Inferior parietal cortex (tissue), 1 donor: ENCODE measurements around the gene KRT12.
A peak's percentile ranks its signal among the peaks of the same experiment; 100 is the strongest.

Experiments used
- DNase-seq: peaks from one replicate; pipeline ENCODE4 v3.0.0-alpha.2; 2016; ENCODE audit errors: extremely low spot score

The KRT12 gene

DNA sequence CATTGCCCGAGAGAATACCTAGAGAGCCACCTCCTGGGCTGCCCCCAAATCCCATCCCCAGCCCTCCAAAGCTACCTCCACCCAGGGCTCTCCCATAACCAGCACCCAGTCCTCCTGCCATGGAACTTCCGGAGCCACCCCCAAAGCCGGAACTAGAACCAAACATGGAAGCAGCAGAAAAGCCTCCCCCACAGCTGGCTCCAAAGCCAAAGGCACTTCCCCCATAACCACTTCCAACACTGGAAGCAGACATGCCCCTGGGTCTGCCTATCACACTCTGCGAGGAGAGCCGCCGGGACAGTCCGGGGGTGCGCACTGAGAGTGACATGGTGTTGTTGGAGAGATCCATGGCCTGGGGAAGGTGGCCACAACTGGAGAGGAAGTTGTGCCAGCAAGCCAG, at the start of gene KRT12:
KRT12 (minus strand) TSS at position 386 of the 400 bp plus-strand sequence; CDS start at position 349, 37 bp downstream.
- no peak for DNase-seq

DNA sequence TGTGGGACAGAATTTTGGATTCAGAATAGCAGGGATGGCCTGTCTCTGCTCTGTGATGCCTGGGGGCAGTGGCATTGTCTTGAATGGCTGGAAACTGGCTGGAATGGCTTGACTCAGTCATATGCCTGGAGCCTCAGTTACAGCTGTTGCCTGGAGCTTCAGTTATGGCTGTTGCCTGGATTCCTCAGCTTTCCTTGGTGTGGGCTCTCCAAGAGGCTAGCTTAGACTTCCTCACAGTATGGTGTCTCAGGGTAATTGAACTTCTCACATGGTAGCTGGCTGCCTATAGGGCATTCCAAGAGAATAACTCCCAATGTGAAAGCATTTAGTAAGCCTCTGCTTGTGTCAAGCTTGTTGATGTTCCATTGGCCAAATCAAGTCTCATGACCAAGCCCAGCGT, 49.3 kb upstream of the KRT12 start:
- DNase-seq: no peak

DNA sequence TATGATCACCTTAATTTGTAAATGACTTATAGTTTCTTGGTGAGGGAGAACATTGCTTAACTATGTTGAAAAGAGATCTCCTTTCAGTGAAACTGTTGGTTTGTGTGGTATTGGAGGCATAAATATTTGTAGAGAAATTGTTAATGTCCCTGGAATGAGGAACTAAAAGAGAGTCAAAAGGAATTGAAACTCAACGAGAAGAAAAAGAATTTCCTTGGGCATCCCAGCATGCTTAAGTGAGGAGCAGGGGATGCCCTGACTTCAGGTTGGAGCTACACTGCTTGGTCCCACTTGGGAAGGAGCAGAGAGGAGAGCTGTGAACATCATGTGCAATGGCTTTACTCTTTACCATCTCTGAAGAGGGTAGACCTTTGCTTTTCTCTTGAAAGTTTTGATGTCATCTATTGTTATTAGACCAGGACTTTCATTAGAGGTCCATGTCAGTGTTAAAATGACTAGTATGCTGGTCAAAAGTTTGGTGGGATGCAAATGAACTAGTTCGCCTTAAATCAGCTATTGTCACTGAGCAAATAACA, 48.8 kb upstream of the KRT12 start:
- no peak for DNase-seq

DNA sequence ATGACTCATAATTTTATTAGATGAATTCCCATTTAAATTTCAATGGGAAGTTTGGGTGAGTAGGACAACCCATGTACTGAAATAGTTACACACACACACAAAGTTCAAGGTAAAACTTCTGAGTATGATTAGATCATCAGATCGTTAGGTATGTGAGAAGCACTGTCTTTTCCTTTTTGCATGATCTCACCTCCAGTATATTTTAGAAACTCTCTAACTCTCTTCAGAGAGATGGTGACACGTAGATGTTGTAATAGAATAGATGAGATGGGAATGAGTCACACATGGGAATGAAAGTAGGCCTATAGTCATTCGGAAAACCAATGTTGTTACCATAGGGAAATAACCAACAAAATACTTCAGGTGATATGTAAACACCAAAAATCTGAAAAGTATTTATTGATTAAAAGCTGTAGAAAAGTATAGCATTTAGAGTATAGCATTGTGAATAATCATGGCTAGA, 48.2 kb upstream of the KRT12 start:
- DNase-seq: no peak

DNA sequence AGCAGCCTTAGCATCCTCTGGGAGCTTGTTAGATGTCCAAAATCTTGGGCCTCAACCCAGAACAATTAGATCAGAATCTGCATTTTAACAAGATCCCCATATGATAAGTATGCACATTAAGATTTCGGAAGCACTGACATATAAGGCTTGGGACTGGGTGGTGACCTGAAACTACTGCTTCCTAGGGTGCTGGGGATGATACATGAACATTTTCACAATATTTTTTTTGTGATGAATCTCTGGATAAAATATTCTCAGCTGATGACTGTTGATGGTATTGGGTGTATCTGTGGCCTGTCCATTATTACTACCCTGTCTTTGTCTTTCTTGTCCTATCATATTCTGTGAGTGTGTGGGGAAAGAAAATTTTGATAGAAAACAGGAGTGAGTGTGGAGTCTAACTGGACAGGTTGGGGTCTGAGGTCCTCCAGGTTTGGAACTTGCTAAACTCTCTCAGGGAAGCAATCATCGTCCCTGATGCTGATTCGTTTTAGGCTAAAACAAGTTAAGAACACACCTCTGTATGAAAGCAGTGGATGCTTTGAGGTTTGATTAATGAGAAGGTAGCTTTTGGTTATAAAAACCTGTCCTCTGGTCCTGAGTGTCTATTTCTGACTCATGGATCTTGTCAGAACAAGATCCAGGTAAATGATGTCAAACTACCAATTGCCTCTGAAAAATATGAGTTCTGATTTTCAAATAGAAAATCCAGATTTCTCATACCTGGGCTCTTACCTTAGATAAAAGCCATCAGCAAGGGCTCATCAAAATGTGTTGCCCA, 47.2 kb upstream of the KRT12 start:
- DNase-seq: no peak

DNA sequence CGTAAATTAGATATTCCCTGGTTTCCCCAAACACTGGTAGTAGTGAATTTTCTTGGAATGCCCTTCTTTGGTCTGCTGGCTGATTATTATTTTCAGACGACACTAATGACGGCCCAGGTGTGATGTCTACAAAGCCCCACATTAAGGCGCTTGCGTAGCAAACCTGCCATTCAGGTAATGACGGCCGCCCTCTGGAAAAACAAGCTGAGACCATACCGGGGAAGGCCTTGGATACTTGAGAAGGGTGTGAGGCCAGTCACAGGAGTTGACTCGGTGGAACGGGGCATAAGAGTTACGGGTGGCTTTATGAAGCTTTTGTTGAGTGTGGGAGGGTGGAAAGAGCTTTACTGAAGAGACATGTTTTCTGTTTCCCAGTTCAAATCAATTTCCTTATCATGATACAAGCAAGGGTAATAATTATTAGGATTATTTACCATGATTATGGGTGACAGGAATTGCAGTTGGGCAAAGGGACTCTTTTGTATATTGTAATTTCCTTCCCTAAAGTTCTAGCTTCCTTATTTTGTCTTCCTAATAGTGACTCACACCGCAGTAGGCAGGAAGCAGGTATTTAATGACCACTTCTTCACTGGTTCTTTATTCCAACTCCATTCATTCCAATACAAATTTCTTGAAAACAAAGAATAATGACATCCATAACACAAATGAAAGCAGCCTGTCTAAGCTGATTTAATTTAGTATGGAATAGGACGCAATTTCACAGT, 45.6 kb upstream of the KRT12 start:
- DNase-seq: no peak

DNA sequence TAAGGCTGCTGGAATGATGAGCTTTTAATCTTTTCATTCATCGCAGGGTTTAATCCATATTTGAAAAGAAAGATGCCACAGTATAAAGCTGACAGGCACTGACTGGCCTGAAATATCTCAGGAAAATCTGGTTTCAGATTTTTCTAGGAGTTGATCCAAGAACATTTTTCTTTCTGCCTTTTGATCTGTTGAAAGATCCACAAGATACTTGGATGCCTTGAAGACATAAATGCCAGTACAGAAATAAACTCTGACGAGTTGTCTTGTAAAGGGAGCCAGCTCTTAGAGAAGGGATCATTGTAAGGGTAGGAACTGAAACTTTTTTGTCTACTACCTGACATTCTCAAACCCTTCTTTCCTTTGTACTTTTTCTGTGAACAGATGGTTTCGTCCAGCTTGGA, 43.4 kb upstream of the KRT12 start:
- peak; percentile 54 for DNase-seq

DNA sequence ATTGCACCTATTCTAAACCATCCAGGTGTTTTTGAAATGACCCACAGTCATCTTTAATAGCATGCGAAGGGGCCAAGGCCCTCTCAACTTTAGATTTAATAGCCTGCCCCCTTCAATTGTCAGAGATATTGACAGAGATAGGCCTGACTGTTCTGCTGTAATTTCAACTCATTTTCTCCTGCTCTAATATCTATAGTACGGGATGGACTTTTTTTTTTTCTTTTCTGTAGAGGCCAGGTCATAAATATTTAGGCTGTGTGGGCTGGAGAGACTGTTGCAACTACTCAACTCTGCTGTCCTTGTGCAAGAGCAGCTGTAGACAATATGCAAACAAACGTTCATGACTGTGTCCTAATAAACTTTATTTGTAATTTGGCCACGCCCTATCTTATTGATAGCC, 42.7 kb upstream of the KRT12 start:
- no peak for DNase-seq

DNA sequence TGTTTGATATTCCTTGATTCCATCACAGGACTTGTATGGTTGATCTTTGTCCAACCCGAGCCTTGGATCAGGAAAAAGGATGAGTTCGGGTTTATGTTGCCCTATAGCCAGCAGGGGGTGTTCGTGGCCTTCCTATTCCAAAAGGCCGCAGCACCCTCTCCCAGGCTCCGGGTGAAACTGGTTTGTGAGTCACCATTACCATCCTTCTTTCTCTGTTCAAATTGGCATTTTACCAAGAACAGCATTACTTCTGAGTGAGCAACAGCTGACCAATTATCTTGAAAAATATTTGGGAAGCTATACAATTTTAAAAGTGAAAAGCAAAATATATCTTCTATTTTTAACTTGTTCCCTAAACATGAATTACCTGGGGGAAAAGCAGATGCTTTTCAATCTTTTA, 42.3 kb upstream of the KRT12 start:
- DNase-seq: peak; percentile 89

DNA sequence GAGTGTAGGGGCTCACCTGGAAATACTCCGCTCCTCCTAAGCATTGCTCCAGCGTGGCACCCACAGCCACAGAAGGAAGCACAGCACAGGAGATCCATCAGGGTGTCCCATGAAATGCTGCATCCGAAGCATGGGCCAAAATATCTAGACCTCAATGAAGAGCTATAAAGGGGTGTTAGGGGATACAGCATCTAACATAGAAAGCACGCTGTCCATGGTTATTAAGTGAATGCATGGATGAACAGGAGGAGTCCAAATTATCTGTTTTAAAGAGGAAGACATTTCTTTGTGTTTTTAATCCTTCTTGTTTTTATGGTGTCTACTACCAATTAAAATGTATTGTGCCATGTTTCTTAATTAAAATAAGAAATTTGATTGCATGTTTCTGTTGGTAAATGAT, 39.6 kb upstream of the KRT12 start:
- no peak for DNase-seq

DNA sequence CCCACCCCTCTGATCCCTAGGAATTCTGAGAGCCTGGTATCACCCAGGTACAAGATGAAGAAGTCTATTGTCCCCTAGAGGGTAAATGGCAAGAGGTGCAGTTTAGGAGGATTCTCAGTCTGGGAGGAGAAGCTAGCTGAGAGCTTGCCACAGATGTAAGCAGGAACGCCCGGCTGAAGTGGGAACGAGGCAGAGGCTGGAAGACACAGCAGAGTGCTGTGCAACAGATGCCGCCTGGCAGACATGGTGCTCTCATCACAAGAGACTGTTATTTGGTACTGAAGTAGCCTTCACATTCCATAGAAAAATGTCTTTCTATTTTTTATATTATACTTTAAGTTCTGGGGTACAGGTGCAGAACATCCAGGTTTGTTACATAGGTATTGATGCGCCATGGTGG, 38.3 kb upstream of the KRT12 start:
- DNase-seq: no peak

DNA sequence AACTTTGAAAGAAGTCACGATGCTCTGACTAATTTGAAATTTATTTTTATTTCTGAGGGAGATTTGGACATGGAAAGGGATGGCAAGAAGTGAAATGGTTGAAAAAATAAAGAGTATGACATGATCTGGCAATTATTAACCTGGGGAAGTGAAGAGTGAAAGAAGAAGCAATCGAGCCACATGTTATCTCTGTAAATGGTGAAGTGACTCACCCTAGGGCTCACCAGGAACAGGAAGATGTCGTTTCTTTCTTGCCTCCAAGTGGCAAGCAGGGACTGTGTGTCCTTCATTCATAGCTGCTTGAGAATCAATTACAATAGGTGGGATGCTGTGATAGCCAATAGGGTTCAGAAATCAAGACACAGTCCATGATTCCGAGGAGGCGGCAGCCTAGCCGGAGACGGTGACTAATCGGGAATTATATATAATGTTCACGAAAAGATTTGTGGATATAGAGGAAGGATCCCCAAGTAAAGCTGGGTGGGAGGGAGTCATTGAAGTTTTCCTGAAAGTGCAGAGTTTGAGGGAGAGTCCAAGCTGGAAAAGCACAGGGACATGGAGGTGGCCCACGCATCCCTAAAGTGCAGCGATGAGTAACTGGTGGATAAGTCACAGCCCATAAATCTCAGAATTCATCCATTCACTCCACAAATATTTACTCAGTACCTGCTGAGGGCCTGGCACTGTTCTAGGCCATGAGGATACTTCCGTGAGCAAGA, 36.3 kb upstream of the KRT12 start:
- DNase-seq: no peak

DNA sequence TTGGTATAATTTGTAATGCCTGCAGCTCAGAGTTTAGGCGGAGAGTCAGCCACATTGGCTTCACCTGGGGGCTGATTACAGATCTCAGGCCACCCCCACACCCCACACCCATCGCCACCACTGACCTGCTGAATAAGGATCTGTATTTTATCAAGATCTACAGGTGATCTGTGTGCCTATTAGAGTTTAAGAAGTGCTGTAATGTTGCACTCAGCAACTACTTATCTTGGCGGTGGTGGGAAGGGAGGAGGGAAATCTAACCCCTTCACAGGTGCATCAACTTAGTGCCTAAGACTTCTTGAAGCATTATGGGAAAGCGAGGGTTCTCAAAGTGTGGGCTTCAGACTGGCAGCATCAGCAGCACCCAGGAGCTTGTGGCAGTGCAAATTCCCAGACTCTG, 35.5 kb upstream of the KRT12 start:
- DNase-seq: no peak

DNA sequence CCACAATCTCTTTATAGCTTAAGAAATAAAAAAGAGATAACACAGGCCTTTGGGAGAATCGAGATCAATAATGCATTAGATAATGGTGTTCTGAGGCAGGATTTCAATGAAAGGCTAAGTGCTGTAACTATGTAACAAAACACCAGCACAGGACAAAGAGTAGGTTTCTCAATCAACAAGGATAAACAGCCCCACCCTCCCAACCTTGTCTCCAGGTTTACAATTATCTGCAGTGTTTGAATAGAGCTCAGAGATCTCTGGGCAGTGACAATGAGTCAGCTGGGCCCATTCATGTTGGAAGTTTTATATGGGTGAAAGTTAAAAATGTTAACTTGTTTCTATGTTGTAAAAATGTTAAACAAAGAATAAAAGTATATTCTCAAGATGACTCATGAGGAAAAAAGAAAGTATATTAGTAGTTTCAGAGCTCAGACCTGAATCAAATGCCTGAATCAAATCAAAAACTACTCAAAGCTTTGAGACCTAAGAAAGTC, 35.0 kb upstream of the KRT12 start:
- DNase-seq: no peak

DNA sequence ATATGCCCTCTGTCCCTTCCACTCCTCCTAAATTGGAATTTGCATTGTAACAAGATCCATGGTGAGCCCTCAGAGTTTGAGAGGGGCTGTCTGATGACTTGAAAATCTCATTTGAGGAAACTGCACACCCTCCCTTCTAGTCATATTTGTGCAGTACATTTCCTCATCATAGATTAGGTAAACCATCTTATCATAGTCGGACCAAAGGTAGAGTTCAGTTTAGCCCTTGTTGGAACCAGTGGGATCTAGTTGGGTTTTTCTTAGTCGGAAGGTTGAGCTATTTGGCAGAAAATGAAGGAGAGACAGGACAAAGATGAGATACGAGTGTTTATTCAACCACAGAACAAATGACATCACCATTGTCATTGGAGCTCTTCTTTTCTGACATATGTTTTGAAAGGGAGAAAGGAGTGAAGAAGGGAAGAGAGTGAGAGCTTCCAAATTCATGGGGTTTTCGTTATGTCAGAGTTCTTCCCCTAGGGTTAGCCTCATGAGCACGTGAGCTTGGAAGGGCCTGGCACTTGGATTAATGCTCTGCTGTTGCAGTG, 33.9 kb upstream of the KRT12 start:
- no peak for DNase-seq

DNA sequence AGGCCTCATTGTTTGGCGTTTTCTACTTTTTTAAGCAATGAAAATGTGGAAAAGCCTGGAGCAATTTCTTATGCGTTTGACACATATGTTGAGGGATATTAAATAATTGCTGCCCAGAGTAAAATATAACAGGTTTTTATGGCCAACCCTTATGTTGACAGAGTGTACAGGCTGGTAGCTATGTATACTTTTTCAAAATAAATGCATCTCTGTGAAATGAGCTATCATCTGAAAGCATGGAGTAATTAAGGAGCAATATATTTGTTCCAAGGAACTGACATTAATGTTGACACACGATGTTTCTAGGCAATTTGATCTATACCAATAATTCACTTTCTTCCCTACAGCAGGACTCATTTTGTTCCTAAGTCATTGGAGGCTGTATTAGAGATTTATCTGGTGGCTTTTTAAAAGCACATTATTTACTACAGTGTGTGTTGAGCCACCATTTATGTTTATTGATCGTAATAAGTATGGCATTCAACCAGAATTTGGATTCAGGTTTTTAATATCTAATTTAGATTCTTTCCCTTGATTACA, 30.0 kb upstream of the KRT12 start:
- DNase-seq: no peak

DNA sequence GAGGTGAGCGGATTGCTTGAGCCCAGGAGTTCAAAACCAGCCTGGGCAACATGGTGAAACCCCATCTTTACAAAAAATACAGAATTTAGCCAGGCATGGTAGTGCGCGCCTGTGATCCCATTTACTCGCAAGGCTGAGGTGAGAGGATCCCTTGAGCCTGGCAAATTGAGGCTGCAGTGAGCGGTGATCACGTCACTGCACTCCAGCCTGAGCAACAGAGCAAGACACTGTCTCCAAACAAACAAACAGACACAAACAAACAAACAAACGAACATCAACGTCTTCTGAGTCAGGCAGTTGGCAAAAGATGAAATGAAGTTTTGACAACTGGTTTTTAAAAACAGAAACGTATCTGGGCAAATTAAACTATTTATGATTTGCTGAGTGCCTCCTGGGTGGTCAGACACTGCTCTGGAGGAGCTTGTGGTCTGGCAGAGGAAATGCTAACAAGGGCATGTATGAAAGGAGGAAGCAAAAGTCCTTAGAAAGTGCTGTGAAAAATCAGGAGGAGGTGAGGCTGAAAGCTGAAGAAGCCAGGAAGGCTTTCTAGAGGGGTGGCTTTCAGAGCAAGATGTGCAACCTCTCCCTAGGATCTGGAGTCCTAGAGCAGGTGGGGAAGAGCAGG, 28.2 kb upstream of the KRT12 start:
- no peak for DNase-seq

DNA sequence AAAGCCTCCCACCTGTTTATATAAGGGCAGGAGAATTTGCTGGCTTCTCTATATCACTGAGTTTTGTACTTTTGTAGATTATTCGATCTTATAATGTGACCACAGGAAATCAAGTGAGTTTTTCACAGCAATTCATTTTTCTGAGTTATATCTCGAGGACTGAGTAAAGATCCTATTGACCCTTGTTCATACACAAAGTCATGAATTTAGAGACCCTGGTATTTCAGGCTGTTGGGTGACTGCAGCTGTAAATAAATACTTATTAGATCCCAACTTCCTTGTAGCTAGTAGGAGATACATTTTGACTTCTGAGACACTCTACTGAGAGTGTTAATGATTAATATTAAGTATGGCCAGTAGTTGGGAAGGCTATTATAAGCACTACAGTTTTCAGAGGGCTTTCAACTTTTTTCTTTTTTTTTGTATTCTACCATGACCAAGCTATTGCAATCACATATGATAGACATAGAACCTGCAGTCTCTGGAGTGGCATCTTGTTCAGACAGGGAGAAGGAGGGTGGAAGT, 21.2 kb upstream of the KRT12 start:
- no peak for DNase-seq

DNA sequence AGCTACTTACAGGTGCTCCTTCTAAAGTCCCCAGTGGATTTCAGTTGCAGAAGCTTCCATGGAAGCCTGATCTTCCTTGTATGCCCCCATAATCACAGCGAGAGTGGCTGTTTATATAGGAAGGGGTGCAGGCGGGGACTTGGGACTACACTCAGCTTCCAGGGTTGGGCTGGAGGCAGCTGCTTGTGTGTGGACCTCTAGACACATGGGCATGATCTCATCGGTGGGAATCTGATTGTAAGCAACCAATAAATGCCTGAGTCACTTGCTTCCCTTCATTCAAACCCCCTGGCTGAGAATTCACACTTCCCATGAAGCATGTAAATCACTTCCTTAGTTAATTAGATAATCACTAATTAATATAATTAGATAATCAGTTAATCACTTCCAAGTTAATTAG, 19.1 kb upstream of the KRT12 start:
- DNase-seq: no peak

DNA sequence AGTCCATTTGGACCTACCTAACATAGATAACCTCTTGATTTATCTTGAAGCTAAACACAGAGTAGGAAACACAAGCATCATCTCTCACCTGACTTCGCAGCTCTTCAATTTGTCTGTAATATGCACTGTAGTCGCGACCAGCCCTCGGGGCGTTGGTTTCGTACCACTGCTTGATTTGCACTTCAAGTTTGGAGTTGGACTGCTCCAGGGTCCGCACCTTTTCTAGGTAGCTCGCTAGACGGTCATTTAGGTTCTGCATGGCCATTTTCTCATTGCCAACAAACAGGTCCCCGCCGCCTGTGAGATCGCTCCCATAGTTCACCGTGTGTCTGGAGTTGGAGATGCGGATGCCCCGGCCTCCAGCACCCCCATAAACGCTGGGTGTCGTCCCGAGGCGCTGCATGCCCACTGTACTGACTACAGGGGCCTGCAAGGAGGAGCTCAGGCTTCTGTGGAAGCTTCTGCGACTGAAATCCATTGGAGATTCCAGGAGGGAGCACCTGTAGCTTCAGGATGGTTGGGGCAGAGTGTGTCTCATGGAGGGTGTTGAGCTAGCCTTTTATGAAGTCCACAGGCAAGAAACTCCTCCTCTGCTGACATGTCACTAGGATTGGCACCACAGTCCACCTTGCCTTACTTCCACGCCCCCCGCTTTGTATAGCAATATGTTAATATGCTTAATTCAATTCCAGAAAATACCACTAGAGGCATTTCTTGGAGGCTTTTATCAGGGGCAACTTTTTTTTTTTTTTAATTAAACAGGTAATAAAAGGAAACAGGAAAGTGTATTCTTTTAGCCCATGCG, 17.9 kb upstream of the KRT12 start, which contains the start of gene KRT20:
KRT20 (minus strand) TSS at position 535 of the 805 bp plus-strand sequence; CDS start at position 478, 57 bp downstream.
- DNase-seq: no peak
